Adrenal gland (tissue), 12 donors: ENCODE results near the gene RTL10. TPM values are rescaled to one million over a fixed set of nuclear protein-coding genes. Genes with fewer than 3 reads are reported as not detected.

Experiments used
- DNase-seq, 7 donors: peaks; one replicate each; pipeline ENCODE4 v3.0.0-alpha.2; 2019 to 2020
- H3K27ac ChIP-seq, 5 donors: fragments of 200-600 bp; sonication (generic) in 4 of 5; 1 replicate in 3 of 5; 2 replicates in 2 of 5; pipeline versions ENCODE4 v1.5.1 to v1.8.0; 2016 to 2020; ENCODE audit warnings: mild to moderate bottlenecking in 1 of 5
- H3K27me3 ChIP-seq: fragments of 200-600 bp; 2 replicates; pipeline ENCODE4 v1.8.0; 2021
- H3K36me3 ChIP-seq, 2 donors: fragments of 200-600 bp; replicated peaks in 1 of 2; 1 replicate in 1 of 2; 2 replicates in 1 of 2; pipeline versions ENCODE4 v1.5.1 to v1.8.0; 2018 to 2022
- H3K4me1 ChIP-seq, 2 donors: fragments of 200-600 bp; replicated peaks in 1 of 2; 1 replicate in 1 of 2; 2 replicates in 1 of 2; pipeline versions ENCODE4 v1.5.1 to v1.8.0; 2018 to 2021
- H3K4me3 ChIP-seq, 4 donors: fragments of 200-600 bp; sonication (generic) in 3 of 4; one replicate each; pipeline ENCODE4 v1.5.1; 2016 to 2018
- H3K9me3 ChIP-seq, 3 donors: fragments of 200-600 bp; sonication (generic) in 1 of 3; replicated peaks in 1 of 3; 1 replicate in 2 of 3; 2 replicates in 1 of 3; pipeline versions ENCODE4 v1.5.1 to v1.8.0; 2016 to 2021
- POLR2A ChIP-seq, 2 donors: fragments of 450-650 bp; IDR thresholded peaks; one replicate each; pipeline ENCODE4 v1.6.1; 2017; ENCODE audit warnings: antibody characterized with exemption in 2 of 2, mild to moderate bottlenecking in 2 of 2, moderate library complexity in 1 of 2
- WGBS, 4 donors: extraction: QIAGEN DNeasy Blood & Tissue Kit in 2 of 4; methylation state at CpG; one replicate each; pipeline versions ENCODE4 v1.1.5 to v1.1.7; 2013 to 2017; 5-methylcytosine and 5-hydroxymethylcytosine counted together
- intact Hi-C, 2 donors: fragments of 100-400 bp; cut with DNase I; formaldehyde crosslinking; loops; one replicate each; pipeline versions ENCODE4 v1.14.1 to v1.15.0; 2022 to 2023
- polyA plus RNA-seq, 3 donors: library from polyadenylated mRNA; stranded (reverse); fragments of 200-250 nt in 2 of 3; fragments of 350-450 nt in 1 of 3; fragmentation: Illumina TruSeq in 1 of 3; extraction: RNeasy Lipid Tissue Mini Kit (QIAGEN cat#74804) in 1 of 3; gene quantifications; one replicate each; pipeline ENCODE4 v1.2.3, GENCODE V29; 2013 to 2014
- total RNA-seq, 9 donors: library from RNA; depleted of rRNA in 4 of 9; stranded (reverse); fragments of >200 nt in 4 of 9; fragments of 120-200 nt in 1 of 9; fragmentation: NEBNext Ultra II Directional in 1 of 9; extraction: Animal tissue kit (Norgen Biotek cat#: 25700) in 1 of 9; gene quantifications; one replicate each; pipeline versions ENCODE4 v1.1.0 to v1.2.4, GENCODE V29; 2013 to 2023
- TF ChIP-seq, protein P1 (sequence below), 6 experiments: fragments of 450-650 bp in 4 of 6; fragments of 200-600 bp in 2 of 6; sonication (generic) in 1 of 6; IDR thresholded peaks; 1 replicate in 5 of 6; 2 replicates in 1 of 6; pipeline versions ENCODE4 v1.5.1 to v1.8.0; 2016 to 2021; ENCODE audit warnings: antibody characterized with exemption in 6 of 6, mild to moderate bottlenecking in 2 of 6, moderate library complexity in 1 of 6
- donor health status: healthy with polysubstance abuse.
- donor health status: Bipolar disorder and iron deficiency.
- donor health status: DM: yes; HTN: yes; CAD: no.
- donor health status: DM: no; HTN: no; CAD: no.
- donor health status: DM: no; HTN: no; CAD: no.
- donor health status: DM: yes; HTN: yes; CAD: no.

Gene RTL10
- total and polyA plus RNA-seq, 12 donors: 5.5 to 17.5 (median 11.7) TPM

DNA sequence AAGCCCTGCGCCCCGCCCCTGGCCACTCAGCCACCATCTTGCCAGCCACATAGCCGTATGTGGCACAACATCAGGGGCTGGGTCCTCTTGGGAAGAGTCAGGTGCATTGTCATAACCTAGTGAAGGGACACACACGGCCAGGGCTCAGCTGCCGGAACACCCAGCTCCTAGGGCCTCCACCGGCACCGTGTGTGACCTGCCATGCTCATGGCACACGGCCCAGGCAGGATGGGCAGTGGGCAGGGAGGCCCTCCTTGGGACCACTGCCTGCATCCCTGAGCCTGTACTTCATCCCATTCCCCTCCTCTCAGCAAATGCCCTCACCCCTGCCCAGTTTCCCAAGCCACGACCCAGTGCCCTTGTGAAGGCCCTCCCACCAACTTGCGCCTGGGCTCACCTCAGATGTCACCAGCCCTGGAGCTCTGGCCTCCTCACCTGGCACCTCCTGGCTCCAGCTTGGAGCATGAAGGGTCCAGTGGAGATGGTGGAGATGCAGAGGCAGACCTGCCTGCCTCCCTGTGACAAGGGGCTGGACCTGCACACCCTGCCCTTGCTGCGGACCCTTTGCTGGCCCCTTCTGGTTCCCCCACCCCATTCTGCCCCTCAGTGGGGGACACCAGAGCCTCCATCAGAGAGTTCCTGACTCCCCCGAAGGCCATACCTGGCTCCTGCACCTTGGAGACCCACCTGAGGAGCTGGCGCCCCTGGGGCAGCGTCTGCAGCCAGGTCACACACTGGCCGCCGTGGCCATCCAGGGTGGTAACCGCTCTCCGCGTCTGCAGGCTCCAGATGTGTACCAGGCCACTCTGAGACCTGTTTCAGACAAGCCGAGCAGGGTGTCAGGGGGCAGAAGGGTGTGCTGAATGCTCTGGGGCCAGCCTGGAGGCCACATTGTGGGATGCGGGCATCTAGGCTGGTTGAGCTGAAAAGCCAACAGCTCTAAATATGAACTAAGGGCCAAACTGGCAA is 34.5 kb downstream of the RTL10 start:
- 90 to 96% (median 95%) methylated on average over 7 to 21 of the region's 21 CpGs for WGBS, 4 donors

DNA sequence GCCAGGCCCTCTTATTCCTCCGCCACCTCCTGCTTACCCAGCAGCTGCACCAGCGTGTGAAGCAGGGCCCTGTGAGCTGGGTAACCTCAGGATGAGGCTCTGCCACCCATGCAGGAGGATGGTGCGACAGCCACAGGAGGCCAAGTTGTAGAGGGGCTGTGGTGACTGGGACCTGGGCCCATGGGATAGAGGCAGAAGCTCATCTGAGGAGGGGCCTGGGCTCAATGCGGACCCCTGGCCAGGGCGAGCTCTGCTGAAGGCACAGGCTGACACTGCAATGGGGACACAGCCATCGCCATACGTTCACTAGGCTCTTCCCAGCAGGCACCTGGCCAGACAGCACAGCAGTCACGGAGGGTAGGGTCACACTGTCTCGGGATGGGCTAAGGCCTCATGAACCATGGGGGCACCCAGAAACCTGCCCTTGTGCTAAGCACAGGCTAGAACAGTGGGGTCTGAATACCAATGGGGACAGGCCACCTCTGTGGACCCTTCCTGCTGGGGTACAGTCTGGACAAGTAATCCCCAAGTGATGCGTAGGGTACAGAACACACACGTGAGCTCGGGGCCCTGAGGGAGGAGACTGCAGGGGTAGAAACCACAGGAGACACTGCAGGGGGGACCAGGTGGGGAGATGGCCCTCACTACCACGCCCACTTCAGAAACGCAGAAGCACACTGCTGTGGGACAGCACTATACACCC is 35.3 kb downstream of the RTL10 start:
- intact Hi-C loops: no loop called here
- Histone ChIP-seq H3K36me3 (no peaks in the 10 kb centered on the region), H3K4me1 (no peaks in the 10 kb centered on the region), H3K9me3 (no peaks in the 10 kb centered on the region), H3K27me3 (no peaks in the 10 kb centered on the region), H3K27ac (no peak overlapping the region), H3K4me3 (no peak overlapping the region)
- no peak for TF ChIP-seq POLR2A (IDR thresholded peaks at IDR 0.05)
- TF ChIP-seq, protein P1, sequence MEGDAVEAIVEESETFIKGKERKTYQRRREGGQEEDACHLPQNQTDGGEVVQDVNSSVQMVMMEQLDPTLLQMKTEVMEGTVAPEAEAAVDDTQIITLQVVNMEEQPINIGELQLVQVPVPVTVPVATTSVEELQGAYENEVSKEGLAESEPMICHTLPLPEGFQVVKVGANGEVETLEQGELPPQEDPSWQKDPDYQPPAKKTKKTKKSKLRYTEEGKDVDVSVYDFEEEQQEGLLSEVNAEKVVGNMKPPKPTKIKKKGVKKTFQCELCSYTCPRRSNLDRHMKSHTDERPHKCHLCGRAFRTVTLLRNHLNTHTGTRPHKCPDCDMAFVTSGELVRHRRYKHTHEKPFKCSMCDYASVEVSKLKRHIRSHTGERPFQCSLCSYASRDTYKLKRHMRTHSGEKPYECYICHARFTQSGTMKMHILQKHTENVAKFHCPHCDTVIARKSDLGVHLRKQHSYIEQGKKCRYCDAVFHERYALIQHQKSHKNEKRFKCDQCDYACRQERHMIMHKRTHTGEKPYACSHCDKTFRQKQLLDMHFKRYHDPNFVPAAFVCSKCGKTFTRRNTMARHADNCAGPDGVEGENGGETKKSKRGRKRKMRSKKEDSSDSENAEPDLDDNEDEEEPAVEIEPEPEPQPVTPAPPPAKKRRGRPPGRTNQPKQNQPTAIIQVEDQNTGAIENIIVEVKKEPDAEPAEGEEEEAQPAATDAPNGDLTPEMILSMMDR (IDR thresholded peaks at IDR 0.05): no peak
- peak in 3 of 7 donors; percentile 1 to 24 (median 6) for DNase-seq
- WGBS, 4 donors: 94 to 98% (median 97%) methylated on average over 7 to 14 of the region's 14 CpGs

More for the DNA sequence above, 34.5 kb downstream of the RTL10 start:
- DNase-seq: peak in 4 of 7 donors; percentile 2 to 39 (median 11)
- Histone ChIP-seq H3K9me3 (no peaks in the 10 kb centered on the region), H3K27me3 (no peaks in the 10 kb centered on the region), H3K27ac (no peak overlapping the region), H3K36me3 (no peaks in the 10 kb centered on the region), H3K4me1 (no peaks in the 10 kb centered on the region), H3K4me3 (no peak overlapping the region)
- TF ChIP-seq POLR2A (IDR thresholded peaks at IDR 0.05): no peak
- TF ChIP-seq, protein P1 (IDR thresholded peaks at IDR 0.05): no peak
- intact Hi-C loops: no loop called here

DNA sequence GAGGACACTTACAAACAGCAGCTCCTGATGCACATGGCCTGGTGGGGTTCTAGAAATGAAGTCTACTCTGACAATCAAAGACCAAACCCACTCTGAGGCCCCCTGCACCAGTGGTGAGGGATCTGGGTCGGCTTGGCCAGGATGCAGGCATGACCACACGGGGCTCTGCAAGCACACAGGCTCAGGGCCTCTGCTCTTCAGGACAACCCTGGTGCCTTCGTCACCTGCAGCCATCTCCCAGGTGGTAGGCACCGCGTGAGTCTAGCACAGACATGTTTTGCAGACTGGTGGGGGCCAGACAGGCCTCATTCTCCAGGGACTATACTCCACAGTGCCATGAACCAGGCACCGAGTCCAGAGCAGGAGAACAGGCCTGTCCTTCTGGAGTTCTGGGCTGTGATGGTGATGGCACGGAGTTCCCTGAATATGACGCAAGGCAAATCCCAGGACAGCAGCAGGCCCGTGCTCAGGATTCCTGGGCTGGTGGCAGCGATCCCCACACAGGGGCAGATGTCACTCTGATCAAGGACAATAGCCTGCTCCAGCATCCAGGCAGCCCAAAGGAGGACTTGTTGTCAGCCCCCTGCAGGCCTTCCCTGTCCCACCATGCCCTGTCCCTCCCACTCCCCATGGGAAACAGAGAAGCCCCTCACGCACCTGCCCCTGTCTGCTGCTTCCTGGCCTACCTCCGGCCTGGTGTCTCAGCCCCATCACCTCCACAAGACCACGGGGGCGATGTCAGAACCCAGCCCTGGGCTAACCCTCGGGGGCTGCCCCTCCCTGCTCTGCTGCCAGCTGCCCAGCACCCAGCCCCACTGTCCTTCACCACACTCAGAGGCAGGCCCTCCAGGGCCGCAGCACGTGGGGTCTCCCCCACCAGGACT is 36.1 kb downstream of the RTL10 start:
- Histone ChIP-seq H3K27ac (no peak overlapping the region), H3K27me3 (no peaks in the 10 kb centered on the region), H3K9me3 (no peaks in the 10 kb centered on the region), H3K4me3 (no peak overlapping the region), H3K4me1 (no peaks in the 10 kb centered on the region), H3K36me3 (no peaks in the 10 kb centered on the region)
- DNase-seq: peak in 3 of 7 donors; percentile 9 to 40 (median 16)
- TF ChIP-seq POLR2A (IDR thresholded peaks at IDR 0.05): no peak
- TF ChIP-seq, protein P1 (IDR thresholded peaks at IDR 0.05): no peak
- WGBS, 4 donors: 91 to 100% (median 94%) methylated on average over 5 to 17 of the region's 17 CpGs
- intact Hi-C loops: no loop called here
